GM12892 (cell line): Measurements from ENCODE around the gene GRID1.

Source experiments
- POLR2A ChIP-seq: IDR thresholded peaks from 2 replicates; pipeline ENCODE4 v1.6.1; 2011; ENCODE audit warnings: low read depth, low read length, control low read depth
- POLR2AphosphoS5 ChIP-seq: IDR thresholded peaks from 2 replicates; pipeline ENCODE4 v1.6.1; 2011; ENCODE audit warnings: low read depth, low read length, control low read depth
- TAF1 ChIP-seq: IDR thresholded peaks from 2 replicates; pipeline ENCODE4 v1.6.1; 2011; ENCODE audit warnings: low read depth, mild to moderate bottlenecking, control low read depth, low read length, borderline replicate concordance

- no peak for TF ChIP-seq POLR2A
- no peak for TF ChIP-seq POLR2AphosphoS5
- TF ChIP-seq TAF1, result no peak
Measured at GRCh38 chr10:86065711-86066251, 300.8 kb downstream of the GRID1 start.
